Adrenal gland (tissue), 5 donors: Measurements from ENCODE around the gene ATP11A.

Experiments used
- CTCF ChIP-seq, 6 experiments: fragments of 450-650 bp in 4 of 6; fragments of 200-600 bp in 2 of 6; sonication (generic) in 1 of 6; IDR thresholded peaks; 1 replicate in 5 of 6; 2 replicates in 1 of 6; pipeline versions ENCODE4 v1.5.1 to v1.8.0; 2016 to 2021; ENCODE audit warnings: antibody characterized with exemption in 6 of 6, mild to moderate bottlenecking in 2 of 6, moderate library complexity in 1 of 6
- POLR2A ChIP-seq, 2 donors: fragments of 450-650 bp; IDR thresholded peaks; one replicate each; pipeline ENCODE4 v1.6.1; 2017; ENCODE audit warnings: antibody characterized with exemption in 2 of 2, mild to moderate bottlenecking in 2 of 2, moderate library complexity in 1 of 2
- donor health status: DM: no; HTN: no; CAD: no.

GRCh38 chr13:112771877-112772538 is 82.2 kb downstream of the ATP11A start:
- TF ChIP-seq CTCF (IDR thresholded peaks at IDR 0.05) (no peak), POLR2A (IDR thresholded peaks at IDR 0.05) (no peak)
